Measurements from ENCODE around the gene NFASC. TPM values are rescaled to one million over a fixed set of nuclear protein-coding genes. Genes with fewer than 3 reads are reported as not detected.

The NFASC gene
- 10 to 100 TPM; 36.2 to 92.7 TPM for total RNA-seq
- polyA plus RNA-seq, result 10 to 100 TPM in 1 of 2 donors, 1 to 10 TPM in 1; 4.3 to 29.3 TPM
- long read RNA-seq, donor 1, transcript NFASC-205 (16 exons, 2,462 nt), result major isoform, 12 of 72 reads
- long read RNA-seq, donor 1, partial matches to known transcripts, result 20 of 72 reads
- long read RNA-seq, donor 1, other reads (novel, unspliced or antisense), result 40 of 72 reads
- long read RNA-seq, donor 2, partial matches to known transcripts, result 1 of 18 reads
- long read RNA-seq, donor 2, other reads (novel, unspliced or antisense), result 16 of 18 reads

DNA sequence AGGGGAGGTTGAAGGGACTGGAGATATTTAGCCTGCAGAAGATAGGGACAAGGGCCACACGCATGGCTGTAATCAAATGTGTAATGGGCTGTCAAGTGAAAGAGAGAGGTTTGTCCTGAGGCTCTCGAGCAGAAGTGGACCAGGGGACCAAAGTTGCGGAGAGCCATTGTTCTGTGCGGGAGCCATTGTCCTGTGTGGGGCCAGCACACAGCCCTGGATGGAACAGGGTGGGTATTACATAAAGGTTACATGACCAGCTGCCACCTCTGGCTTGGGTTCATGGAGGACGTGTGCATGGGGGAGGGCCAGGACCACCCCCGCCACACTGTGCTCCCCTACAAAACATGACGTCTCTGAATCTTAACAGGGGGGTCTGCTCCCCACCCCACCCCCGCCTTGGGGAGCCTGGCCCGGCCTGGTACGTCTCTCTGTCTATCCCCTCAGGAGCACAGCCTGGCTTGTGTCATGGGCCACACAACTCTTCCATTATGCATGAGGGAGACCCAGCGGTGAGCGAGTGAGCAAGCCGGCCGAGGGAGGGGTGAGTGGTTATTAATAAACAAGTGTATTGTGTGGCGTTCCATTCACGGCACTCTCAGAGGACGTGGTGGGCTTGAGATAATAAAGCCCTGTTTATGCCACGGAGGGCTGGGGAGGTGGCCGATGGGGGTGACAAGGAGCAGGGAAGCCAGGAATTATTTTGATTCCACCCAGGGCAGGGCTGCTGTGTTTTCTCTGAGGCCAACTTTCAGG, at the start of gene NFASC:
Gene NFASC, plus strand, starts transcription at position 703 of the 753 bp plus-strand sequence. CDS start 73,454 bp downstream, outside the sequence.
- 73 to 76% methylated on average over 19 of the region's 19 CpGs for WGBS, 2 donors
- H3K4me1 ChIP-seq (ENCODE audit: control insufficient read depth in 1 of 2, insufficient read depth in 2 of 2, low read length in 2 of 2), result no peaks in the 10 kb centered on the region
- ATAC-seq (ENCODE audit: low FRiP score) (no peak), DNase-seq (no peak)
- H3K36me3 ChIP-seq (ENCODE audit: control insufficient read depth in 1 of 2, insufficient read depth in 2 of 2, low read length in 1 of 2), result no peaks in the 10 kb centered on the region
- H3K4me3 ChIP-seq (ENCODE audit: low read length in 2 of 2), result no peak within 1 kb of the TSS
- no peaks in the 10 kb centered on the region for H3K27me3 ChIP-seq (ENCODE audit: control insufficient read depth in 1 of 2, insufficient read depth in 2 of 2, low read length in 1 of 2)
- H3K9me3 ChIP-seq (ENCODE audit: control insufficient read depth, low read length), result no peaks in the 10 kb centered on the region
- intact Hi-C loops (cut with DNase I), result no loop called here
- no peak within 1 kb of the TSS for H3K27ac ChIP-seq (ENCODE audit: low read depth in 1 of 2, low read length in 2 of 2)

DNA sequence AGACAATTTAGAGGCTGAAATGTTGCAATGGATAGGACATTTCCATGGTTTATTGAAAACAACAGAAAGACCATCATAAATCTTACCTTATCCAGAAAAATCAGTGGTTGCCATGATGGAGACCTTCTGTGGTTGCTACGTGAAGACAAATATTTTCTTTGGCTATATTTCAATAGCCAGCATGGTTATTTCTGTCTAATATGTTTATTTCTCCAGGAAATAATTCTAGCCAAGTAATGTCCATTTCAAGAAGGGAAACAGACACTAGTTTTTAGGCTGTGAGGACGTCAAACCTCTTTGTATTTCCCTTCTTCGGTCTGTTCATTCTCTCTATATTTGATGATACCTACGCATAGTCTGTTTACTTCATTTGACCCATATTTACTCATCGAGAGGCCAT, 49.2 kb upstream of the NFASC start:
- ATAC-seq (ENCODE audit: low FRiP score), result peak; percentile 19
- Histone ChIP-seq H3K4me3 (ENCODE audit: low read length in 2 of 2) (no peak overlapping the region), H3K4me1 (ENCODE audit: control insufficient read depth in 1 of 2, insufficient read depth in 2 of 2, low read length in 2 of 2) (peaks cover 8 to 13% of the 10 kb centered on the region in 2 donors), H3K27ac (ENCODE audit: low read depth in 1 of 2, low read length in 2 of 2) (no peak overlapping the region), H3K9me3 (ENCODE audit: control insufficient read depth, low read length) (no peaks in the 10 kb centered on the region), H3K36me3 (ENCODE audit: control insufficient read depth in 1 of 2, insufficient read depth in 2 of 2, low read length in 1 of 2) (no peaks in the 10 kb centered on the region), H3K27me3 (ENCODE audit: control insufficient read depth in 1 of 2, insufficient read depth in 2 of 2, low read length in 1 of 2) (no peaks in the 10 kb centered on the region)
- DNase-seq, result no peak
- 26% methylated on average over 5 of the region's 5 CpGs for WGBS, 2 donors
- intact Hi-C loops (cut with DNase I), result no loop called here

DNA sequence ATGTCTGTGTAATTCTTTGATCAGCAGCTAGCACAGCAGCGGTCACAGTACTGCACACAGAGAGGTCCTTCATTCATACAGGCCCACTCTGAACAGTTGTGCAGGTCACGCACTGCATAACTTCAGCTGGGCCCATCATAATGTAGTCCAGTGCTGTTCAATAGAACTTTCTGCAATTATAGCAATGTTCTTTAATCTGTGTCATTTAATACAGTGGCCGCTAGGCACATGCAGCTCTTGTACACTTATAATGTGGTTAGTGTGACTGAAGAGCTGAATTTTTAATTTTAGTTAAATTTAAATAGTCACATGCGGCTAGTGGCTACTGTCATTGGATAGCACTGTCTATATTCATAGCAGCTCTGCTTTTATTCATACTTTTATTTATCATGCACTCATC, 48.7 kb upstream of the NFASC start:
- 84 to 85% methylated on average over 4 of the region's 4 CpGs for WGBS, 2 donors
- Histone ChIP-seq H3K9me3 (ENCODE audit: control insufficient read depth, low read length) (no peaks in the 10 kb centered on the region), H3K36me3 (ENCODE audit: control insufficient read depth in 1 of 2, insufficient read depth in 2 of 2, low read length in 1 of 2) (no peaks in the 10 kb centered on the region), H3K27me3 (ENCODE audit: control insufficient read depth in 1 of 2, insufficient read depth in 2 of 2, low read length in 1 of 2) (no peaks in the 10 kb centered on the region), H3K27ac (ENCODE audit: low read depth in 1 of 2, low read length in 2 of 2) (peak overlapping the region in 1 of 2 donors; percentile 24), H3K4me1 (ENCODE audit: control insufficient read depth in 1 of 2, insufficient read depth in 2 of 2, low read length in 2 of 2) (peaks cover 8 to 13% of the 10 kb centered on the region in 2 donors), H3K4me3 (ENCODE audit: low read length in 2 of 2) (no peak overlapping the region)
- DNase-seq (no peak), ATAC-seq (ENCODE audit: low FRiP score) (no peak)
- intact Hi-C loops (cut with DNase I), result no loop called here

DNA sequence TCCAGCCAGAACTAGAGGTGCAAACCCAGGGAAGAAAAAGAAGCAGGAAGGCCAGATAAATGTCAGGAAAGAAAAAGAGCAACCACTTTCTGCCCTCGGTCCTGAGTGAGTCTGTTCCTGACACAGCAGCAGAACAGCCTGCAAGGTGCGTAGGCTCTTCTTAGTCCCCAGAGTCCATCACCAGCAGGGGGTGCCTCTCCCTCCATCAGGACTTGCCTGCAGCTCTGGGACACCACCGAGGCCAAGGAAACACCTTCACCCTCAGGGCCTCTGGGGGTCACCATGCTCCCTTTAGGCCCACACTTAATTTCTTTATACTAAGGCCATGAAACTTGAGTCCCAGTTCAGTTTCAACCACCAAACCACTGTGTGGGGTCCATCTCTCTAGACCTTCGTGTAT, 43.7 kb upstream of the NFASC start:
- ATAC-seq (ENCODE audit: low FRiP score), result no peak
- DNase-seq, result no peak
- no peaks in the 10 kb centered on the region for H3K27me3 ChIP-seq (ENCODE audit: control insufficient read depth in 1 of 2, insufficient read depth in 2 of 2, low read length in 1 of 2)
- no peaks in the 10 kb centered on the region for H3K9me3 ChIP-seq (ENCODE audit: control insufficient read depth, low read length)
- H3K27ac ChIP-seq (ENCODE audit: low read depth in 1 of 2, low read length in 2 of 2), result no peak overlapping the region
- intact Hi-C loops (cut with DNase I), result no loop called here
- H3K4me3 ChIP-seq (ENCODE audit: low read length in 2 of 2), result no peak overlapping the region
- peaks cover 0 to under 1% of the 10 kb centered on the region in 2 donors for H3K4me1 ChIP-seq (ENCODE audit: control insufficient read depth in 1 of 2, insufficient read depth in 2 of 2, low read length in 2 of 2)
- 55 to 56% methylated on average over 4 of the region's 4 CpGs for WGBS, 2 donors
- no peaks in the 10 kb centered on the region for H3K36me3 ChIP-seq (ENCODE audit: control insufficient read depth in 1 of 2, insufficient read depth in 2 of 2, low read length in 1 of 2)

DNA sequence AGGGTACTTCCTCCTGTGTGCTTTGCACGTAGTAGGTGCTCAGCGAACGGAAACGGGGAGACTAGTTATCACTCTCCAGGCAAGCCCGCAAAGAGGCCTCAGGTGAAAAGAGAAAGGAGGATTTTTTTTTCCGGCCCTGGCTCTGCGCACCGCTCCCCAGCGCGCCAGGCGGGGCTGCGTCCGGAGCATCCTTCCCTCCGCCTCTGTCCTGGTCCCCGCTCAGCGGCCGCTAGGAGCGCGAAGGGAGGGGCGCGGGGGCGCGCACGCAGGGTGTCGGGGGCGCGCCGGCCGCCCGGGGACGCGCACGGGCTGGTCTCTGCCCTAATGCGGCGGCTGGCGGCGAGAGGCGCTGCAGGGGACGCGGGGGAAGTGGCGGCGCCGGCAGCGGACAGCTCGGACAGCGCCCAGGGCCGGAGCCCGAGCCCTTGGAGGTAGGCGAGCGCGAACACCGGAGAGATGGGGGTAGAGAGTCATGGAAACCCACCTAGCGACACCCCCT, 42.3 kb upstream of the NFASC start:
- Histone ChIP-seq H3K4me3 (ENCODE audit: low read length in 2 of 2) (peak overlapping the region; percentile 1 to 11), H3K9me3 (ENCODE audit: control insufficient read depth, low read length) (no peaks in the 10 kb centered on the region), H3K4me1 (ENCODE audit: control insufficient read depth in 1 of 2, insufficient read depth in 2 of 2, low read length in 2 of 2) (no peaks in the 10 kb centered on the region), H3K27me3 (ENCODE audit: control insufficient read depth in 1 of 2, insufficient read depth in 2 of 2, low read length in 1 of 2) (no peaks in the 10 kb centered on the region), H3K36me3 (ENCODE audit: control insufficient read depth in 1 of 2, insufficient read depth in 2 of 2, low read length in 1 of 2) (no peaks in the 10 kb centered on the region), H3K27ac (ENCODE audit: low read depth in 1 of 2, low read length in 2 of 2) (no peak overlapping the region)
- DNase-seq, result peak; percentile 63 to 89
- intact Hi-C loops (cut with DNase I), result no loop called here
- 2 to 3% methylated on average over 38 to 53 of the region's 53 CpGs for WGBS, 2 donors
- peak; percentile 74 for ATAC-seq (ENCODE audit: low FRiP score)

DNA sequence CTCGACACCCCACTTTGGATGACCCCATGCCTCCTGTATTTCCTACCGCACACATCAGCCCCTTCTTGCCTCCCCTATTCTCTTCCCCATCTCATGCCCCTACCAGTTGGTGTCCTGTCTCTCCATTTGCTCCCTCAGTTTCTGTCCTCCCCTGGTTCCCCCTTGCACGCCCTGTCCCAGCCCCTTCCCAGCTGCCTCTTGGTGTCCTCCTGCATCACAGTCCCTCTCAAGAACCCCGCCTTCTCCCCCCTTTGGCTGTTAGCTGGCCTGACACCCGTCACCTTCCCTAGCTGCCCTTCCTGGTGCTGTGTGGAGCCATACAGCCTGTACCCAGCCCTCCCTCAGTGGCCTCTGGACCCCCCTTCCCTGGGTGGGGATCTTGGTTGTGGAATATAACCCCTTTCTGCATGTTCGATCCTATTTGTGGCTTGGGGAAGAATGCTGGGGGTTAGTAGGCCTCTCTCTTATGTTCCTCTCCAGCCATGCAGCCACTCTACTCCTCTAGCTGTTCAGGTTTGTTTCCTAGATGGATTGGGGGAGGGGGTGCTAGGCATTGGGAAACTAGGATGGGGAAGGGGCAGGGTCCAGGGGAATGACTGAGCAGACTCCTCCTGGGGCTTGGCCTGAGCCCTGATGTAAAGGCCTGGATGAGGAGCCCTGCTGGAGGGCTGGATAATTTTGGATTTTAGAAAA, 41.4 kb upstream of the NFASC start:
- no peak overlapping the region for H3K4me3 ChIP-seq (ENCODE audit: low read length in 2 of 2)
- H3K27ac ChIP-seq (ENCODE audit: low read depth in 1 of 2, low read length in 2 of 2), result no peak overlapping the region
- DNase-seq, result no peak
- no peaks in the 10 kb centered on the region for H3K27me3 ChIP-seq (ENCODE audit: control insufficient read depth in 1 of 2, insufficient read depth in 2 of 2, low read length in 1 of 2)
- 34 to 38% methylated on average over 6 of the region's 6 CpGs for WGBS, 2 donors
- H3K36me3 ChIP-seq (ENCODE audit: control insufficient read depth in 1 of 2, insufficient read depth in 2 of 2, low read length in 1 of 2), result no peaks in the 10 kb centered on the region
- H3K9me3 ChIP-seq (ENCODE audit: control insufficient read depth, low read length), result no peaks in the 10 kb centered on the region
- intact Hi-C loops (cut with DNase I), result no loop called here
- ATAC-seq (ENCODE audit: low FRiP score), result no peak
- no peaks in the 10 kb centered on the region for H3K4me1 ChIP-seq (ENCODE audit: control insufficient read depth in 1 of 2, insufficient read depth in 2 of 2, low read length in 2 of 2)

DNA sequence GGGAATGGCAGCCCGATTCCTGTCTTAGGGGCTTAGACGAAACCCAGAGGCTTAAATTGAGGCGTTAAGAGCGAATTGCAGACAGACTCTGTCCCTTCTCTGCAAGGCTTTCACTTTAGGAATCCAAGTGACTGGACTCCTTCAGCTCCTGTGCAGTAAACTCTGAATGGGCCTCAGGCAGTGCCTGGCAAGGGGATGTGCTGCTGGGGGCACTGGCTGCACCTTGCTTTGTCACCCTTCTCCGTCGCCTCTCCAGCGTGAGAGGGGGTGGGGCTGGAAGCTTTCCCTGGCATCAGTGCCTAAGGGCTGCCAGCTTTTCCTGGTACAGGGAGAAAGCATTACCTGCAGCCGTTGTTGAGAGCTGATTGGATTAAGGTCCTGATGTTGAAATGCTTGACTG, 39.9 kb upstream of the NFASC start:
- Histone ChIP-seq H3K36me3 (ENCODE audit: control insufficient read depth in 1 of 2, insufficient read depth in 2 of 2, low read length in 1 of 2) (no peaks in the 10 kb centered on the region), H3K4me3 (ENCODE audit: low read length in 2 of 2) (no peak overlapping the region), H3K4me1 (ENCODE audit: control insufficient read depth in 1 of 2, insufficient read depth in 2 of 2, low read length in 2 of 2) (no peaks in the 10 kb centered on the region), H3K27ac (ENCODE audit: low read depth in 1 of 2, low read length in 2 of 2) (no peak overlapping the region), H3K9me3 (ENCODE audit: control insufficient read depth, low read length) (no peaks in the 10 kb centered on the region), H3K27me3 (ENCODE audit: control insufficient read depth in 1 of 2, insufficient read depth in 2 of 2, low read length in 1 of 2) (no peaks in the 10 kb centered on the region)
- DNase-seq, result no peak
- intact Hi-C loops (cut with DNase I), result loop anchor here in 1 of 2 donors (5.0 kb wide), 1 partner anchor 57 kb away; no protein-coding TSS in a partner anchor
- 48 to 54% methylated on average over 8 of the region's 8 CpGs for WGBS, 2 donors
- no peak for ATAC-seq (ENCODE audit: low FRiP score)

DNA sequence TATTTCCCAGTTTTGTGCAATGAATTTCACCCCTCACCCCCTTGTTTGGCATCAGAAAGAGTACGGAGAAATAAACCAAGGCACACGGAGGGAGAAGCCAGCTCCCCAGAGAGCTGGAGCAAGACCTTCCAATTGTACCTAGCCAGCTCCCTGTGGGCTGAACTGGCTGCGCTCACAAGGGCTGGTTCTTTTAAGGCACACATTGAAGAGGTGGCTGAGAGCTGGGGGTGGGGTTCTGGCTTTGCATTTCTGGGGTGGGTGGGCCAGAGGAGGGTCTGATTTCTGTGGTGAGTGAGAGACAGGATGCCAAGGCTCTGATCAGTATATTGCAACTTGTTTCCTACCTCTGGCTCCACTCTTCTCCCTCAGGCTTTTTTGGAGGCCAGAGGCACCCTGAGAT, 39.5 kb upstream of the NFASC start:
- Histone ChIP-seq H3K4me3 (ENCODE audit: low read length in 2 of 2) (no peak overlapping the region), H3K4me1 (ENCODE audit: control insufficient read depth in 1 of 2, insufficient read depth in 2 of 2, low read length in 2 of 2) (no peaks in the 10 kb centered on the region), H3K36me3 (ENCODE audit: control insufficient read depth in 1 of 2, insufficient read depth in 2 of 2, low read length in 1 of 2) (no peaks in the 10 kb centered on the region), H3K9me3 (ENCODE audit: control insufficient read depth, low read length) (no peaks in the 10 kb centered on the region), H3K27me3 (ENCODE audit: control insufficient read depth in 1 of 2, insufficient read depth in 2 of 2, low read length in 1 of 2) (no peaks in the 10 kb centered on the region), H3K27ac (ENCODE audit: low read depth in 1 of 2, low read length in 2 of 2) (no peak overlapping the region)
- WGBS, 2 donors, result 29 to 40% methylated on average over 3 of the region's 3 CpGs
- intact Hi-C loops (cut with DNase I), result loop anchor here in 1 of 2 donors (5.0 kb wide), 1 partner anchor 56 kb away; no protein-coding TSS in a partner anchor
- no peak for ATAC-seq (ENCODE audit: low FRiP score)
- no peak for DNase-seq

All from aorta (tissue), 5 donors.